Loucy (cell line): ENCODE results near the gene RPS6KB1.
A peak's percentile ranks its signal among the peaks of the same experiment; 100 is the strongest.

Source experiments
- H2AFZ ChIP-seq: fragments of 200-600 bp; sonication (generic); 2 replicates; pipeline ENCODE4 v1.6.0; 2016; ENCODE audit warnings: antibody characterized with exemption, mild to moderate bottlenecking, low read length, moderate library complexity
- H3F3A ChIP-seq: fragments of 200-600 bp; 2 replicates; pipeline ENCODE4 v1.6.0; 2016; ENCODE audit warnings: antibody characterized with exemption, low read depth, mild to moderate bottlenecking
- H3K27me3 ChIP-seq: fragments of 200-600 bp; sonication (generic); 2 replicates; pipeline ENCODE4 v1.6.1; 2014; ENCODE audit warnings: low read length, mild to moderate bottlenecking; ENCODE audit not compliant: insufficient read depth, poor library complexity, severe bottlenecking
- H3K36me3 ChIP-seq: fragments of 200-600 bp; sonication (generic); 2 replicates; pipeline ENCODE4 v1.6.1; 2016; ENCODE audit warnings: low read length; ENCODE audit not compliant: insufficient read depth
- H3K4me1 ChIP-seq: fragments of 200-600 bp; sonication (generic); 2 replicates; pipeline ENCODE4 v1.5.1; 2014; ENCODE audit warnings: low read length, mild to moderate bottlenecking; ENCODE audit not compliant: insufficient read depth, poor library complexity, severe bottlenecking
- H3K4me2 ChIP-seq: fragments of 200-600 bp; sonication (generic); 2 replicates; pipeline ENCODE4 v1.6.0; 2014; ENCODE audit warnings: antibody characterized with exemption, low read length, low read depth, mild to moderate bottlenecking; ENCODE audit not compliant: poor library complexity, severe bottlenecking
- H3K4me3 ChIP-seq: fragments of 200-600 bp; sonication (generic); 2 replicates; pipeline ENCODE4 v1.5.1; 2014; ENCODE audit warnings: low read length, mild to moderate bottlenecking, mixed read lengths; ENCODE audit not compliant: poor library complexity, severe bottlenecking
- H3K79me2 ChIP-seq: fragments of 200-600 bp; sonication (generic); 2 replicates; pipeline ENCODE4 v1.6.1; 2014; ENCODE audit warnings: low read length; ENCODE audit not compliant: insufficient read depth
- H3K9ac ChIP-seq: fragments of 200-600 bp; sonication (generic); 2 replicates; pipeline ENCODE4 v1.6.0; 2014; ENCODE audit warnings: mild to moderate bottlenecking, low read depth, low read length, moderate library complexity; ENCODE audit not compliant: poor library complexity, severe bottlenecking
- H3K9me2 ChIP-seq: fragments of 200-600 bp; sonication (generic); replicated peaks from 2 replicates; pipeline ENCODE4 v1.6.1; 2016; ENCODE audit warnings: low read depth, low read length, mixed read lengths
- H3K9me3 ChIP-seq: fragments of 200-600 bp; sonication (generic); 2 replicates; pipeline ENCODE4 v1.6.1; 2014; ENCODE audit warnings: mild to moderate bottlenecking, antibody characterized with exemption, low read length, low read depth; ENCODE audit not compliant: insufficient read depth
- H4K20me1 ChIP-seq: fragments of 200-600 bp; sonication (generic); 2 replicates; pipeline ENCODE4 v1.6.0; 2014; ENCODE audit warnings: antibody characterized with exemption, low read length, mild to moderate bottlenecking; ENCODE audit not compliant: insufficient read depth, poor library complexity, severe bottlenecking
- CTCF ChIP-seq: fragments of 200-600 bp; sonication (generic); conservative IDR thresholded peaks from 2 replicates; pipeline ENCODE4 v1.5.1; 2014; ENCODE audit warnings: mild to moderate bottlenecking, antibody characterized with exemption, low read length
- EZH2phosphoT487 ChIP-seq: fragments of 200-600 bp; IDR thresholded peaks from 2 replicates; pipeline ENCODE4 v1.6.1; 2018; ENCODE audit warnings: antibody characterized with exemption, mild to moderate bottlenecking, moderate library complexity, borderline replicate concordance

RPS6KB1 gene

GRCh38 chr17:59884861-59885260 is 8.1 kb upstream of the RPS6KB1 start:
- H3F3A ChIP-seq, result no peaks in the 10 kb centered on the region
- no peak overlapping the region for H3K4me3 ChIP-seq
- no peaks in the 10 kb centered on the region for H3K9me3 ChIP-seq
- H2AFZ ChIP-seq, result no peak overlapping the region
- no peak overlapping the region for H3K9ac ChIP-seq
- H3K9me2 ChIP-seq, result no peaks in the 10 kb centered on the region
- H4K20me1 ChIP-seq, result no peaks in the 10 kb centered on the region
- H3K27me3 ChIP-seq, result no peaks in the 10 kb centered on the region
- H3K4me1 ChIP-seq, result no peaks in the 10 kb centered on the region
- no peak for TF ChIP-seq EZH2phosphoT487
- TF ChIP-seq CTCF, result no peak
- no peaks in the 10 kb centered on the region; the same call in 1 of the 2 replicates for H3K36me3 ChIP-seq
- no peak overlapping the region for H3K4me2 ChIP-seq
- 0 out of 2 replicates have a peak, but pooled peaks cover 6% of the 10 kb centered on the region for H3K79me2 ChIP-seq

- no peaks in the 10 kb centered on the region; the same call in 1 of the 2 replicates for H3K36me3 ChIP-seq
- H3K4me1 ChIP-seq, result peaks cover 15% of the 10 kb centered on the region
- TF ChIP-seq CTCF, result no peak
- TF ChIP-seq EZH2phosphoT487, result no peak
- peaks cover 26% of the 10 kb centered on the region for H3K79me2 ChIP-seq
- H4K20me1 ChIP-seq, result no peaks in the 10 kb centered on the region
- H3K4me2 ChIP-seq, result no peak overlapping the region
- no peak overlapping the region for H2AFZ ChIP-seq
- H3F3A ChIP-seq, result no peaks in the 10 kb centered on the region
- H3K9me2 ChIP-seq, result no peaks in the 10 kb centered on the region
- no peaks in the 10 kb centered on the region for H3K27me3 ChIP-seq
- H3K9me3 ChIP-seq, result no peaks in the 10 kb centered on the region
- no peak overlapping the region for H3K9ac ChIP-seq
- H3K4me3 ChIP-seq, result no peak overlapping the region
Measured at GRCh38 chr17:59888145-59888750, 4.7 kb upstream of the RPS6KB1 start.

- peaks cover 50% of the 10 kb centered on the region for H3K79me2 ChIP-seq
- H3K9me3 ChIP-seq, result no peaks in the 10 kb centered on the region
- no peaks in the 10 kb centered on the region for H3K27me3 ChIP-seq
- H3K9me2 ChIP-seq, result no peaks in the 10 kb centered on the region
- no peak overlapping the region for H3K9ac ChIP-seq
- no peak overlapping the region for H2AFZ ChIP-seq
- H3K4me2 ChIP-seq, result peak overlapping the region; percentile 18
- no peaks in the 10 kb centered on the region for H3K36me3 ChIP-seq
- no peaks in the 10 kb centered on the region for H3F3A ChIP-seq
- H4K20me1 ChIP-seq, result peaks cover 13% of the 10 kb centered on the region
- no peak overlapping the region for H3K4me3 ChIP-seq
- TF ChIP-seq EZH2phosphoT487 (no peak), CTCF (no peak)
- peaks cover 30% of the 10 kb centered on the region for H3K4me1 ChIP-seq
Measured at GRCh38 chr17:59890720-59891119, 2.2 kb upstream of the RPS6KB1 start.
